HepG2 (cell line): Measurements from ENCODE around the gene DDAH2.

Experiments used
- POLR2A ChIP-seq, 2 experiments: IDR thresholded peaks; 2 replicates each; pipeline ENCODE4 v1.6.1; 2011; ENCODE audit warnings: low read depth in 2 of 2, low read length in 2 of 2, mild to moderate bottlenecking in 1 of 2, moderate library complexity in 1 of 2; ENCODE audit not compliant: insufficient read depth in 1 of 2
- ZMYM3 ChIP-seq: sonication (generic); formaldehyde crosslinking; IDR thresholded peaks from 2 replicates; pipeline ENCODE4 v1.5.1; 2020; ENCODE audit warnings: mild to moderate bottlenecking, missing genetic modification reagents
- TF ChIP-seq, protein P1 (sequence below): sonication (generic); formaldehyde crosslinking; IDR thresholded peaks from 2 replicates; pipeline ENCODE4 v1.4.0; 2020; ENCODE audit warnings: mild to moderate bottlenecking, missing genetic modification reagents
- TF ChIP-seq, protein P2 (sequence below): sonication (generic); formaldehyde crosslinking; IDR thresholded peaks from 2 replicates; pipeline ENCODE4 v1.4.0; 2020; ENCODE audit warnings: missing genetic modification reagents

DNA sequence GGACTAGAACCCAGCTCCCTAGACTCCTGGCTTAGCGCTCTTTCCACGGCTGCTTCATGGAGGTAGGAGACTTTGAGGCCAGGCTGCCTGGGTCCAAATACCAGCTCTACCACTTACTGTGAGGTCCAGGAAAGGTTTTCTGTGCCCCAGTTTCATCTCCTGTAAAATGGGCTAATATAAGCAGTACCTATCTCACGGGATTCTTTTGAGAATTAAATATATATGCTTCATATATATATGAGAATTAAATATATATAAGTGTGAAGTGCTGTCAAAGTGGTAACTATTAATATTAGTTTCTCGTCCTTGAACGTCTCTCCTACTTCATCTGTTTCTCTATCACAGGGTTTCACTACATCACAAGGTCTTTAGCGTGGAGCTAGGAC, 38.0 kb downstream of the DDAH2 start:
- TF ChIP-seq POLR2A (IDR thresholded peaks at IDR 0.05; ENCODE audit: insufficient read depth in 1 of 2, low read depth in 2 of 2, low read length in 2 of 2) (no peak), ZMYM3 (no peak)
- TF ChIP-seq, protein P1, sequence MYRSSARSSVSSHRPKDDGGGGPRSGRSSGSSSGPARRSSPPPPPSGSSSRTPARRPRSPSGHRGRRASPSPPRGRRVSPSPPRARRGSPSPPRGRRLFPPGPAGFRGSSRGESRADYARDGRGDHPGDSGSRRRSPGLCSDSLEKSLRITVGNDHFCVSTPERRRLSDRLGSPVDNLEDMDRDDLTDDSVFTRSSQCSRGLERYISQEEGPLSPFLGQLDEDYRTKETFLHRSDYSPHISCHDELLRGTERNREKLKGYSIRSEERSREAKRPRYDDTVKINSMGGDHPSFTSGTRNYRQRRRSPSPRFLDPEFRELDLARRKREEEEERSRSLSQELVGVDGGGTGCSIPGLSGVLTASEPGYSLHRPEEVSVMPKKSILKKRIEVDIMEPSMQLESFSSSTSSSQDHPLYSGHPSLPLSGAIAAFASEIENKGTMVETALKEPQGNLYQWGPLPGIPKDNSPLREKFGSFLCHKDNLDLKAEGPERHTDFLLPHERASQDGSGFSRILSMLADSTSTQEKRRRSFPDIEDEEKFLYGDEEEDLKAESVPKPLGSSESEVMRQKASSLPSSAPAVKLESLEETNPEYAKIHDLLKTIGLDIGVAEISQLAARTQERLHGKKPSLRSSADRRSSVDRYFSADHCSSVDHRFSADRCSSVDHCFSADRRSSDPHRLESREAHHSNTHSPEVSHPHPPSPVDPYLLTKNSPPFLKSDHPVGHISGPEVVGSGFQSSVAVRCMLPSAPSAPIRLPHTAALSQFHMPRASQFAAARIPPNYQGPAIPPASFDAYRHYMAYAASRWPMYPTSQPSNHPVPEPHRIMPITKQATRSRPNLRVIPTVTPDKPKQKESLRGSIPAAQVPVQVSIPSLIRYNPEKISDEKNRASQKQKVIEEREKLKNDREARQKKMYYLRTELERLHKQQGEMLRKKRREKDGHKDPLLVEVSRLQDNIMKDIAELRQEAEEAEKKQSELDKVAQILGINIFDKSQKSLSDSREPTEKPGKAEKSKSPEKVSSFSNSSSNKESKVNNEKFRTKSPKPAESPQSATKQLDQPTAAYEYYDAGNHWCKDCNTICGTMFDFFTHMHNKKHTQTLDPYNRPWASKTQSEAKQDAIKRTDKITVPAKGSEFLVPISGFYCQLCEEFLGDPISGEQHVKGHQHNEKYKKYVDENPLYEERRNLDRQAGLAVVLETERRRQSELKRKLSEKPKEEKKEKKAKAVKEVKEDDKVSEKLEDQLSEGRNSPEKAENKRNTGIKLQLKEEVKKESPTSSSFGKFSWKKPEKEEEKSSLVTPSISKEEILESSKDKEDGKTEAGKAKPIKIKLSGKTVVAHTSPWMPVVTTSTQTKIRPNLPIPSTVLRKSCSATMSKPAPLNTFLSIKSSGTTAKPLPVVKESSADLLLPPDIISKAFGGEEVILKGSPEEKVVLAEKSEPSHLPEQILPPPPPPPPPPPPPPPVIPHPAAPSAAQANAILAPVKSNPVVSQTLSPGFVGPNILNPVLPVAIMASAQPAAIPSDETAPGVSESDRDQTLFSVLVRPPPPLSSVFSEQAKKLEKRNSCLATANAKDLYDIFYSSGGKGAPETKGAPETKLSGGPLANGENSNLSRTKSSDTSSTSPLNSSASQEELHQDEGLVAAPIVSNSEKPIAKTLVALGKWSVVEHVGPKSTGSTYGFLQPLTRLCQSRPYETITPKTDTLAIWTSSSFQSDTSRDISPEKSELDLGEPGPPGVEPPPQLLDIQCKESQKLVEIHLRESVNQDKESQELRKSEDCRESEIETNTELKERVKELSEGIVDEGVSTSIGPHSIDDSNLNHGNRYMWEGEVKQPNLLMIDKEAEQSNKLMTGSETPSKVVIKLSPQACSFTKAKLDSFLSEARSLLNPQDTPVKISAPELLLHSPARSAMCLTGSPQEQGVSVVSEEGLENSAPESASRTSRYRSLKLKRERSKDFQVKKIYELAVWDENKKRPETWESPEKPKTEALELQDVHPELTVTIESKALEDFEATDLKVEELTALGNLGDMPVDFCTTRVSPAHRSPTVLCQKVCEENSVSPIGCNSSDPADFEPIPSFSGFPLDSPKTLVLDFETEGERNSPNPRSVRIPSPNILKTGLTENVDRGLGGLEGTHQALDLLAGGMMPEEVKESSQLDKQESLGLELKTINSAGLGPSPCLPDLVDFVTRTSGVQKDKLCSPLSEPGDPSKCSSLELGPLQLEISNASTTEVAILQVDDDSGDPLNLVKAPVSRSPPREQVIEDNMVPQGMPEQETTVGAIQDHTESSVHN: no peak
- TF ChIP-seq, protein P2, sequence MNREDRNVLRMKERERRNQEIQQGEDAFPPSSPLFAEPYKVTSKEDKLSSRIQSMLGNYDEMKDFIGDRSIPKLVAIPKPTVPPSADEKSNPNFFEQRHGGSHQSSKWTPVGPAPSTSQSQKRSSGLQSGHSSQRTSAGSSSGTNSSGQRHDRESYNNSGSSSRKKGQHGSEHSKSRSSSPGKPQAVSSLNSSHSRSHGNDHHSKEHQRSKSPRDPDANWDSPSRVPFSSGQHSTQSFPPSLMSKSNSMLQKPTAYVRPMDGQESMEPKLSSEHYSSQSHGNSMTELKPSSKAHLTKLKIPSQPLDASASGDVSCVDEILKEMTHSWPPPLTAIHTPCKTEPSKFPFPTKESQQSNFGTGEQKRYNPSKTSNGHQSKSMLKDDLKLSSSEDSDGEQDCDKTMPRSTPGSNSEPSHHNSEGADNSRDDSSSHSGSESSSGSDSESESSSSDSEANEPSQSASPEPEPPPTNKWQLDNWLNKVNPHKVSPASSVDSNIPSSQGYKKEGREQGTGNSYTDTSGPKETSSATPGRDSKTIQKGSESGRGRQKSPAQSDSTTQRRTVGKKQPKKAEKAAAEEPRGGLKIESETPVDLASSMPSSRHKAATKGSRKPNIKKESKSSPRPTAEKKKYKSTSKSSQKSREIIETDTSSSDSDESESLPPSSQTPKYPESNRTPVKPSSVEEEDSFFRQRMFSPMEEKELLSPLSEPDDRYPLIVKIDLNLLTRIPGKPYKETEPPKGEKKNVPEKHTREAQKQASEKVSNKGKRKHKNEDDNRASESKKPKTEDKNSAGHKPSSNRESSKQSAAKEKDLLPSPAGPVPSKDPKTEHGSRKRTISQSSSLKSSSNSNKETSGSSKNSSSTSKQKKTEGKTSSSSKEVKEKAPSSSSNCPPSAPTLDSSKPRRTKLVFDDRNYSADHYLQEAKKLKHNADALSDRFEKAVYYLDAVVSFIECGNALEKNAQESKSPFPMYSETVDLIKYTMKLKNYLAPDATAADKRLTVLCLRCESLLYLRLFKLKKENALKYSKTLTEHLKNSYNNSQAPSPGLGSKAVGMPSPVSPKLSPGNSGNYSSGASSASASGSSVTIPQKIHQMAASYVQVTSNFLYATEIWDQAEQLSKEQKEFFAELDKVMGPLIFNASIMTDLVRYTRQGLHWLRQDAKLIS (CRISPR knock-in tag): no peak
